WERI-Rb-1 (cell line): Measurements from ENCODE around the gene UTF1.

ENCODE experiments used
- DNase-seq: peaks from one replicate; pipeline ENCODE4 v3.0.0-alpha.2; 2020
- H3K27ac ChIP-seq: fragments of 250-450 bp; sonication (Bioruptor Pico); 2 replicates; pipeline ENCODE4 v1.5.1; 2020; ENCODE audit warnings: mild to moderate bottlenecking, moderate library complexity
- H3K27me3 ChIP-seq: fragments of 250-450 bp; sonication (Bioruptor Pico); 2 replicates; pipeline ENCODE4 v1.5.1; 2021; ENCODE audit warnings: mild to moderate bottlenecking, low read depth, moderate library complexity; ENCODE audit not compliant: insufficient read depth, severe bottlenecking
- H3K36me3 ChIP-seq: fragments of 250-450 bp; sonication (Bioruptor Pico); 2 replicates; pipeline ENCODE4 v1.5.1; 2020; ENCODE audit warnings: mild to moderate bottlenecking, moderate library complexity
- H3K4me3 ChIP-seq: 2 replicates; pipeline ENCODE4 v1.5.1; 2011; ENCODE audit warnings: low read depth, mild to moderate bottlenecking, control low read depth, low read length
- H3K9me3 ChIP-seq: fragments of 250-450 bp; sonication (Bioruptor Pico); 2 replicates; pipeline ENCODE4 v1.5.1; 2021; ENCODE audit warnings: mild to moderate bottlenecking, moderate library complexity; ENCODE audit not compliant: severe bottlenecking
- CTCF ChIP-seq: IDR thresholded peaks from 2 replicates; pipeline ENCODE4 v1.5.1; 2011; ENCODE audit warnings: low read depth, mild to moderate bottlenecking, control low read depth, inconsistent platforms, low read length

Gene UTF1

DNA sequence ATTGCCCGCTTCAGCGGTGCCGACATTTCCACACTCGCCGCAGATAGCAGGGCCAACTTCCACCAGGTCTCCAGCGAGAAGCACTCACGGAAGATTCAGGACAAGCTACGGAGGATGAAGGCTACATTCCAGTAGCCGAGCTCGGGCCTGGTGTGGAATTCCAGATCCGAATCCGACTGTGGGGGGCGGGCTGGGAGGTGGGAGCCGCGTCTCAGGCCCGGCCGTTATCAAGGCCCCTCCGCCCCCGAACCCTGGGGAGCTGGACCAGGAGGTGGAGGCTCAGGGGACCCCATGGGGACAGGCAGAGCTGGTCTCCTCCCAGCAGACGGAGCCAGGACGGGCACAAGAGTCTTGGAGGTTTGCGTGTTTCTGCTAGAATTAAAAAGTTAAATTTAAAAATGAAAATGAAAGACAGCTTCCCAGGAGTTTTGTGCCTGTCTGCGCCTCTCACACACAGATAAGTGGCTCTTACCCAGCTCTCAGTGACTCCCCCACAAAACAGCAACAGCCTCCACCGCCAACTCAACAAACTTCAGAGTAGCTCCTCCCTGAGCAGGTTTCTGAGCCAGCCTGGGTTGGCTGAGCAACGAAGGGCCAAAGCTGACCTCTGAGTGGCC, 5.2 kb upstream of the UTF1 start:
- TF ChIP-seq CTCF, result no peak
- Histone ChIP-seq H3K36me3 (no peaks in the 10 kb centered on the region), H3K27me3 (peaks cover 3% of the 10 kb centered on the region), H3K9me3 (no peaks in the 10 kb centered on the region), H3K27ac (no peak overlapping the region), H3K4me3 (no peak overlapping the region)
- no peak for DNase-seq

GRCh38 chr10:133225707-133226191, 4.3 kb upstream of the UTF1 start:
- no peak for DNase-seq
- TF ChIP-seq CTCF, result no peak
- Histone ChIP-seq H3K4me3 (no peak overlapping the region), H3K27ac (no peak overlapping the region), H3K36me3 (no peaks in the 10 kb centered on the region), H3K9me3 (no peaks in the 10 kb centered on the region), H3K27me3 (peaks cover 3% of the 10 kb centered on the region)

GRCh38 chr10:133226251-133226808, 3.7 kb upstream of the UTF1 start:
- H3K27ac ChIP-seq, result no peak overlapping the region
- H3K4me3 ChIP-seq, result no peak overlapping the region
- DNase-seq, result no peak
- no peak for TF ChIP-seq CTCF
- peaks cover 6% of the 10 kb centered on the region for H3K27me3 ChIP-seq
- H3K36me3 ChIP-seq, result no peaks in the 10 kb centered on the region
- H3K9me3 ChIP-seq, result no peaks in the 10 kb centered on the region

GRCh38 chr10:133227256-133227655, 2.8 kb upstream of the UTF1 start:
- Histone ChIP-seq H3K27ac (no peak overlapping the region), H3K4me3 (no peak overlapping the region), H3K9me3 (no peaks in the 10 kb centered on the region), H3K36me3 (no peaks in the 10 kb centered on the region), H3K27me3 (peaks cover 8% of the 10 kb centered on the region)
- no peak for DNase-seq
- no peak for TF ChIP-seq CTCF

DNA sequence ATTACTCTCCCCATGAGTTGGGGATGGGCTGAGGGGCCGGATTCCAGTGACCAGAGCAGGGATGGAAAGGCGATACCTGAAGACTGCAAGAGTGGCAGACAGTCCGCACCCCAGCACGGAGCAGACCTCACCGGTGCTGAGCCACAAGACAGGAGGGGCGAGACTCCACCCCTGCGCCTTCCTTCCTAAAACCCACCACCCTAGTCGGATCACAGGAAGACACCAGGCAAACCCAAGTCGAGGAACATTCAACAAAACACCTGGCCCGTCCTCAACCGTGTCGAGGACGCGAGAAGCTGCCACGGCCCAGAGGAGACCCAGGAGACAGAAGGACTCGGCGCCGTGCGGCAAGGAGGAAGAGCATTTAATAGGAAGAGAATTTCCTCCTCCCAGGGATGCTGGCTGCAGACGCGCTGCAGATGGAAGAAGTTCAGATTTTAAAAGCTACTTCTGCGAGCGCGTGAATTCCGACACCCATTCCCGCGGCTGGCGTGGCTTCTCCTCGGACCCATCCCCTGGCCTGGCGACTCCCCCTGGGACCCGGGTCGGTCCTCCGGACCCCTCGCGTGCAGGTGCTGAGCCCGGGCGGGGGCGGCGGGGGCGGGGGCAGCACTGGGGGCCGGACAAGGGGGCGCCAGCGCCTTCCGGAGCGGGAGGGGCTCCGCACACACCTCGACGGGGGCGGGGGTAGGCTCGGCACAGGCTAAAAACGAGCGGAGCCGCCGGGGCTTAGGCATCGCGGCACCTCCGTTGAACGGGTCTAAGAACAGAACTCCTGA, 563 bp upstream of the UTF1 start:
- no peak for TF ChIP-seq CTCF
- DNase-seq, result no peak
- Histone ChIP-seq H3K27ac (no peak overlapping the region), H3K27me3 (peaks cover 8% of the 10 kb centered on the region), H3K4me3 (no peak overlapping the region), H3K9me3 (no peaks in the 10 kb centered on the region), H3K36me3 (no peaks in the 10 kb centered on the region)
